Epithelial cell of proximal tubule (primary cell): ENCODE results near the gene HMGB3. TPM values are rescaled to one million over a fixed set of nuclear protein-coding genes. Genes with fewer than 3 reads are reported as not detected.
"Not testable (repeated sequence)": the region's sequence is repeated elsewhere in the genome, so short reads cannot be mapped to it uniquely, and the experiment has no call there.

Experiments used
- DNase-seq: peaks from one replicate; pipeline ENCODE4 v3.0.0-alpha.2; 2011; ENCODE audit warnings: low read depth
- H3K4me3 ChIP-seq: 2 replicates; pipeline ENCODE4 v1.5.1; 2011; ENCODE audit warnings: low read depth, mild to moderate bottlenecking, low read length
- CTCF ChIP-seq: conservative IDR thresholded peaks from 2 replicates; pipeline ENCODE4 v1.5.1; 2012; ENCODE audit warnings: low read depth, mild to moderate bottlenecking, low read length
- total RNA-seq: library from RNA; depleted of rRNA; stranded (reverse); fragments of >200 nt; gene quantifications from 2 replicates; pipeline ENCODE4 v1.2.3, GENCODE V29; 2015

The HMGB3 gene
- total RNA-seq, 1 donor from 2014 or later: 42.3 TPM

GRCh38 chrX:150977411-150978162 is 5.5 kb upstream of the HMGB3 start:
- TF ChIP-seq CTCF: no peak
- no peak for DNase-seq
- no peak overlapping the region for H3K4me3 ChIP-seq

- DNase-seq: no peak
- H3K4me3 ChIP-seq: no peak overlapping the region
- TF ChIP-seq CTCF: no peak
Measured at GRCh38 chrX:150980186-150980585, 2.9 kb upstream of the HMGB3 start.

GRCh38 chrX:150980711-150981110 is 2.4 kb upstream of the HMGB3 start:
- DNase-seq: no peak
- no peak overlapping the region for H3K4me3 ChIP-seq
- TF ChIP-seq CTCF: no peak

GRCh38 chrX:150982235-150982787 is 824 bp upstream of the HMGB3 start:
- no peak for TF ChIP-seq CTCF
- H3K4me3 ChIP-seq: peak overlapping the region; percentile 64
- no peak for DNase-seq

- H3K4me3 ChIP-seq: peak overlapping the region; percentile 61
- DNase-seq: no peak
- no peak for TF ChIP-seq CTCF
Measured at GRCh38 chrX:150983521-150984168, 510 bp downstream of the HMGB3 start.

- H3K4me3 ChIP-seq: peak overlapping the region; percentile 55
- DNase-seq: no peak
- TF ChIP-seq CTCF: no peak
Measured at GRCh38 chrX:150984169-150984824, 1.2 kb downstream of the HMGB3 start.

GRCh38 chrX:150987687-150988086 is 4.6 kb downstream of the HMGB3 start:
- not testable (repeated sequence) for DNase-seq

More at GRCh38 chrX:150987687-150988086, 4.6 kb downstream of the HMGB3 start:
- H3K4me3 ChIP-seq: not testable (repeated sequence)
